Panc1 (cell line): Measurements from ENCODE around the gene SF3B1. TPM values are rescaled to one million over a fixed set of nuclear protein-coding genes. Genes with fewer than 3 reads are reported as not detected.

Experiments
- ATAC-seq: fragments of 200-7000 bp; cut with Tn5 transposase; 2 replicates; pipeline ENCODE4 v1.9.1; 2020; ENCODE audit warnings: mild to moderate bottlenecking, moderate library complexity
- BruUV-seq: library from RNA; stranded (reverse); fragments of 400-500 nt; replicated peaks from 2 replicates; lab custom pipeline; 2021; lab: Mats Ljungman, UMichigan
- CTCF ChIA-PET: fragments of 300-600 bp; sonication (Branson Sonifier 250); formaldehyde crosslinking; loops from one replicate; lab custom pipeline; 2022; ENCODE audit warnings: antibody characterized with exemption; lab: Charles Lee
- POLR2A ChIA-PET: fragments of 300-600 bp; sonication (Branson Sonifier 250); formaldehyde crosslinking; loops from one replicate; lab custom pipeline; 2022; ENCODE audit warnings: antibody characterized with exemption; lab: Charles Lee
- DNase-seq: peaks from one replicate; pipeline ENCODE4 v3.0.0-alpha.2; 2010; ENCODE audit warnings: low read depth, low spot score
- H3K27ac ChIP-seq: 2 replicates; pipeline ENCODE4 v1.5.1; 2011; ENCODE audit warnings: mild to moderate bottlenecking, low read length, inconsistent platforms
- H3K27me3 ChIP-seq: fragments of 200-500 bp; sonication (Bioruptor generic); 2 replicates; pipeline ENCODE4 v1.6.0; 2014; ENCODE audit warnings: low read length, inconsistent platforms; ENCODE audit not compliant: control insufficient read depth, insufficient read depth
- H3K36me3 ChIP-seq: fragments of 200-500 bp; sonication (Bioruptor generic); 2 replicates; pipeline ENCODE4 v1.5.1; 2014; ENCODE audit warnings: inconsistent platforms, mild to moderate bottlenecking, low read length, moderate library complexity; ENCODE audit not compliant: control insufficient read depth, insufficient read depth
- H3K4me1 ChIP-seq: 2 replicates; pipeline ENCODE4 v1.5.1; 2011; ENCODE audit warnings: inconsistent platforms, mild to moderate bottlenecking, low read length, moderate library complexity; ENCODE audit not compliant: control insufficient read depth, insufficient read depth
- H3K4me3 ChIP-seq, 2 experiments: 2 replicates each; pipeline ENCODE4 v1.5.1; 2011 to 2012; ENCODE audit warnings: low read depth in 2 of 2, low read length in 2 of 2, mild to moderate bottlenecking in 2 of 2, inconsistent platforms in 1 of 2, moderate library complexity in 1 of 2
- H3K9me3 ChIP-seq: fragments of 200-500 bp; sonication (Bioruptor generic); 2 replicates; pipeline ENCODE4 v1.5.1; 2014; ENCODE audit warnings: low read depth, mild to moderate bottlenecking, inconsistent platforms, low read length, moderate library complexity; ENCODE audit not compliant: control insufficient read depth, insufficient read depth
- POLR2AphosphoS5 ChIP-seq: IDR thresholded peaks from 2 replicates; pipeline ENCODE4 v1.6.1; 2012; ENCODE audit warnings: mild to moderate bottlenecking, low read depth, low read length, moderate library complexity
- SIN3A ChIP-seq: IDR thresholded peaks from 2 replicates; pipeline ENCODE4 v1.6.1; 2012; ENCODE audit warnings: low read depth, mild to moderate bottlenecking, low read length, moderate library complexity, borderline replicate concordance; ENCODE audit not compliant: insufficient read depth
- TCF7L2 ChIP-seq: IDR thresholded peaks from 2 replicates; pipeline ENCODE4 v1.6.1; 2011; ENCODE audit warnings: mild to moderate bottlenecking, low read depth, low read length, inconsistent platforms
- in situ Hi-C: cut with HindIII; loops from 2 replicates; pipeline ENCODE4 v1.10.0; 2016; ENCODE audit warnings: low sequenced_read_pairs, low pct_unique_long_range_greater_than_20kb
- intact Hi-C: fragments of 100-400 bp; cut with micrococcal nuclease; formaldehyde crosslinking; loops from one replicate; pipeline ENCODE4 v1.10.0; 2022; ENCODE audit not compliant: unreplicated experiment
- total RNA-seq: library from RNA; stranded (reverse); gene quantifications from one replicate; pipeline ENCODE4 v1.2.1, GENCODE V29; 2021; ENCODE audit not compliant: unreplicated experiment
- TF ChIP-seq, protein P1 (sequence below): fragments of 450-650 bp; IDR thresholded peaks from 2 replicates; pipeline ENCODE4 v1.5.1; 2017; ENCODE audit warnings: mild to moderate bottlenecking
- TF ChIP-seq, protein P2 (sequence below), 2 experiments: IDR thresholded peaks; 2 replicates each; pipeline ENCODE4 v1.6.1; 2011 to 2012; ENCODE audit warnings: low read depth in 2 of 2, control low read depth in 1 of 2, low read length in 1 of 2, mild to moderate bottlenecking in 1 of 2, moderate library complexity in 1 of 2; ENCODE audit not compliant: insufficient read depth in 1 of 2

Gene SF3B1
- total RNA-seq, 1 experiment from 2014 or later, result 275 TPM

DNA sequence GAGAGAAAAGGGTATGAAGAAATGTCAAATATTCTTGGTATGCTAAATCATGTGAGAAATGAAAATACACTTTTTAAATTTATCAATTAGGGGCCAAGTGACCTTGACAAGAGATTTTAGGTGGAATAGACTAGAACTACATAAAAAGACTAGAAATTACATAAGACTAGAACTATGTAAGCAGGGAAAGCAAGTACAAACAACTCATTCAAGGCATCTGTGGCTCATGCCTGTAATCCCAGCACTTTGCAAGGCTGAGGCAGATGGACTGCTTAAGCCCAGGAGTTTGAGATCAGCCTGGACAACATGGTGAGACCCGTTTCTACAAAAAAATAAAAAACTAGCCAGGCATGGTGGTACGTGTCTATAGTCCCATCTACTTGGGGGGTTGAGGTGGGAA lies 20.3 kb downstream of the SF3B1 start:
- Histone ChIP-seq H3K27me3 (no peaks in the 10 kb centered on the region), H3K9me3 (no peaks in the 10 kb centered on the region), H3K36me3 (peaks cover 39% of the 10 kb centered on the region), H3K4me1 (no peaks in the 10 kb centered on the region), H3K4me3 (no peak overlapping the region), H3K27ac (no peak overlapping the region)
- TF ChIP-seq, protein P1, sequence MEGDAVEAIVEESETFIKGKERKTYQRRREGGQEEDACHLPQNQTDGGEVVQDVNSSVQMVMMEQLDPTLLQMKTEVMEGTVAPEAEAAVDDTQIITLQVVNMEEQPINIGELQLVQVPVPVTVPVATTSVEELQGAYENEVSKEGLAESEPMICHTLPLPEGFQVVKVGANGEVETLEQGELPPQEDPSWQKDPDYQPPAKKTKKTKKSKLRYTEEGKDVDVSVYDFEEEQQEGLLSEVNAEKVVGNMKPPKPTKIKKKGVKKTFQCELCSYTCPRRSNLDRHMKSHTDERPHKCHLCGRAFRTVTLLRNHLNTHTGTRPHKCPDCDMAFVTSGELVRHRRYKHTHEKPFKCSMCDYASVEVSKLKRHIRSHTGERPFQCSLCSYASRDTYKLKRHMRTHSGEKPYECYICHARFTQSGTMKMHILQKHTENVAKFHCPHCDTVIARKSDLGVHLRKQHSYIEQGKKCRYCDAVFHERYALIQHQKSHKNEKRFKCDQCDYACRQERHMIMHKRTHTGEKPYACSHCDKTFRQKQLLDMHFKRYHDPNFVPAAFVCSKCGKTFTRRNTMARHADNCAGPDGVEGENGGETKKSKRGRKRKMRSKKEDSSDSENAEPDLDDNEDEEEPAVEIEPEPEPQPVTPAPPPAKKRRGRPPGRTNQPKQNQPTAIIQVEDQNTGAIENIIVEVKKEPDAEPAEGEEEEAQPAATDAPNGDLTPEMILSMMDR, result no peak
- TF ChIP-seq POLR2AphosphoS5 (no peak), TCF7L2 (no peak), SIN3A (no peak)
- TF ChIP-seq, protein P2, sequence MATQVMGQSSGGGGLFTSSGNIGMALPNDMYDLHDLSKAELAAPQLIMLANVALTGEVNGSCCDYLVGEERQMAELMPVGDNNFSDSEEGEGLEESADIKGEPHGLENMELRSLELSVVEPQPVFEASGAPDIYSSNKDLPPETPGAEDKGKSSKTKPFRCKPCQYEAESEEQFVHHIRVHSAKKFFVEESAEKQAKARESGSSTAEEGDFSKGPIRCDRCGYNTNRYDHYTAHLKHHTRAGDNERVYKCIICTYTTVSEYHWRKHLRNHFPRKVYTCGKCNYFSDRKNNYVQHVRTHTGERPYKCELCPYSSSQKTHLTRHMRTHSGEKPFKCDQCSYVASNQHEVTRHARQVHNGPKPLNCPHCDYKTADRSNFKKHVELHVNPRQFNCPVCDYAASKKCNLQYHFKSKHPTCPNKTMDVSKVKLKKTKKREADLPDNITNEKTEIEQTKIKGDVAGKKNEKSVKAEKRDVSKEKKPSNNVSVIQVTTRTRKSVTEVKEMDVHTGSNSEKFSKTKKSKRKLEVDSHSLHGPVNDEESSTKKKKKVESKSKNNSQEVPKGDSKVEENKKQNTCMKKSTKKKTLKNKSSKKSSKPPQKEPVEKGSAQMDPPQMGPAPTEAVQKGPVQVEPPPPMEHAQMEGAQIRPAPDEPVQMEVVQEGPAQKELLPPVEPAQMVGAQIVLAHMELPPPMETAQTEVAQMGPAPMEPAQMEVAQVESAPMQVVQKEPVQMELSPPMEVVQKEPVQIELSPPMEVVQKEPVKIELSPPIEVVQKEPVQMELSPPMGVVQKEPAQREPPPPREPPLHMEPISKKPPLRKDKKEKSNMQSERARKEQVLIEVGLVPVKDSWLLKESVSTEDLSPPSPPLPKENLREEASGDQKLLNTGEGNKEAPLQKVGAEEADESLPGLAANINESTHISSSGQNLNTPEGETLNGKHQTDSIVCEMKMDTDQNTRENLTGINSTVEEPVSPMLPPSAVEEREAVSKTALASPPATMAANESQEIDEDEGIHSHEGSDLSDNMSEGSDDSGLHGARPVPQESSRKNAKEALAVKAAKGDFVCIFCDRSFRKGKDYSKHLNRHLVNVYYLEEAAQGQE (IDR thresholded peaks at IDR 0.05; ENCODE audit: insufficient read depth in 1 of 2, low read depth in 2 of 2, low read length in 1 of 2), result no peak
- no TSS peak for BruUV-seq
- in situ Hi-C loops (no loop called here), intact Hi-C loops (no loop called here)
- no peak for DNase-seq
- ChIA-PET CTCF (no interaction called here), POLR2A (no interaction called here)
- no peak for ATAC-seq

DNA sequence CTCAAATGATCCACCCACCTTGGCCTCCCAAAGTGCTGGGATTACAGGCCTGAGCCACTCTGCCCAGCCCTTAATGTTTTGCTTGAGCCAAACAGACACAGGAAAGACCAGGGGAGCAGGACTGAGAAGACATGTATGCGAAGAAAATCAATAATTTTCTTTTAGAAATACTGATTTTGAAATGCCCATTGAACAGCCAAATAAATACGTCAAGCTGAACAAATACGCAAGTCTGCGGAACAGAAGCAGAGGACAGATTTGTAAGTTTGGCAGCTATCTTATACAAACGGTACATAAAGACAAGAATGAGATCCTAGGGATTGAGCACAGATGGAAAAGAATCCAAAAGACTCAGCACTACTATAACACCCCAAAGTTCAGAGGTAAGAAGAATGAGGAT lies 20.8 kb downstream of the SF3B1 start:
- no peaks in the 10 kb centered on the region for H3K9me3 ChIP-seq
- H3K4me3 ChIP-seq, result no peak overlapping the region
- H3K27ac ChIP-seq, result no peak overlapping the region
- no peak for TF ChIP-seq SIN3A
- TF ChIP-seq, protein P1, result no peak
- CTCF ChIA-PET, result no interaction called here
- H3K36me3 ChIP-seq, result peaks cover 36% of the 10 kb centered on the region
- BruUV-seq, result no TSS peak
- ATAC-seq (no peak), DNase-seq (no peak)
- intact Hi-C loops, result no loop called here
- H3K27me3 ChIP-seq, result no peaks in the 10 kb centered on the region
- in situ Hi-C loops, result no loop called here
- no peaks in the 10 kb centered on the region for H3K4me1 ChIP-seq
- POLR2A ChIA-PET, result no interaction called here
